ENCODE measurements around the gene SPNS3. TPM values are rescaled to one million over a fixed set of nuclear protein-coding genes. Genes with fewer than 3 reads are reported as not detected.
A peak's percentile ranks its signal among the peaks of the same experiment; 100 is the strongest.

The SPNS3 gene
- total RNA-seq, 3 donors from 2014 or later (not counting 1 experiment from before 2014, with no cell fraction given) = 1.2 to 2.1 (median 1.9) TPM

- intact Hi-C loops (cut with micrococcal nuclease) = no loop called here
- Histone ChIP-seq H3K27me3 (ENCODE audit: control insufficient read depth, insufficient read depth, low read length) (no peaks in the 10 kb centered on the region), H3K36me3 (ENCODE audit: control insufficient read depth, insufficient read depth, low read length) (no peaks in the 10 kb centered on the region), H3K4me3 (ENCODE audit: low read length) (no peak overlapping the region), H3K9me3 (ENCODE audit: control insufficient read depth, insufficient read depth, low read length) (no peaks in the 10 kb centered on the region), H3K4me1 (ENCODE audit: control insufficient read depth, insufficient read depth, low read length) (peaks cover 8% of the 10 kb centered on the region), H3K27ac (ENCODE audit: low read length) (no peak overlapping the region)
- no peak for ATAC-seq
- no peaks in the 10 kb centered on the region for H3K36me3 Mint-ChIP-seq
- DNase-seq = no peak
- H3K9me3 Mint-ChIP-seq = no peaks in the 10 kb centered on the region
- H3K4me3 Mint-ChIP-seq = no peak overlapping the region
- H3K4me1 Mint-ChIP-seq = peaks cover 0 to 5% of the 10 kb centered on the region in 2 donors
- no peak for TF ChIP-seq CTCF (IDR thresholded peaks at IDR 0.05)
- H3K27ac Mint-ChIP-seq = no peak overlapping the region
- WGBS (ENCODE audit: insufficient coverage) = 81% methylated on average over 30 of the region's 30 CpGs
- peaks cover 0 to 10% of the 10 kb centered on the region in 2 donors for H3K27me3 Mint-ChIP-seq (ENCODE audit: low read depth in 2 of 2)
Measured at GRCh38 chr17:4530799-4531730, 97.3 kb downstream of the SPNS3 start.

- Mint-ChIP-seq H3K27me3 (ENCODE audit: low read depth in 2 of 2) (peaks cover 0 to 10% of the 10 kb centered on the region in 2 donors), H3K36me3 (no peaks in the 10 kb centered on the region), H3K9me3 (no peaks in the 10 kb centered on the region), H3K4me1 (peaks cover 0 to 5% of the 10 kb centered on the region in 2 donors), H3K27ac (no peak overlapping the region), H3K4me3 (no peak overlapping the region)
- no peaks in the 10 kb centered on the region for H3K9me3 ChIP-seq (ENCODE audit: control insufficient read depth, insufficient read depth, low read length)
- peaks cover 8% of the 10 kb centered on the region for H3K4me1 ChIP-seq (ENCODE audit: control insufficient read depth, insufficient read depth, low read length)
- DNase-seq (no peak), ATAC-seq (no peak)
- no peaks in the 10 kb centered on the region for H3K27me3 ChIP-seq (ENCODE audit: control insufficient read depth, insufficient read depth, low read length)
- H3K36me3 ChIP-seq (ENCODE audit: control insufficient read depth, insufficient read depth, low read length) = no peaks in the 10 kb centered on the region
- 91% methylated on average over 17 of the region's 17 CpGs for WGBS (ENCODE audit: insufficient coverage)
- TF ChIP-seq CTCF (IDR thresholded peaks at IDR 0.05) = no peak
- no peak overlapping the region for H3K4me3 ChIP-seq (ENCODE audit: low read length)
- intact Hi-C loops (cut with micrococcal nuclease) = no loop called here
- no peak overlapping the region for H3K27ac ChIP-seq (ENCODE audit: low read length)
Measured at GRCh38 chr17:4531988-4532736, 98.4 kb downstream of the SPNS3 start.

GRCh38 chr17:4532860-4533522 lies 99.3 kb downstream of the SPNS3 start:
- intact Hi-C loops (cut with micrococcal nuclease) = no loop called here
- DNase-seq (no peak), ATAC-seq (no peak)
- peaks cover 0 to 10% of the 10 kb centered on the region in 2 donors for H3K27me3 Mint-ChIP-seq (ENCODE audit: low read depth in 2 of 2)
- no peak overlapping the region for H3K4me3 Mint-ChIP-seq
- Histone ChIP-seq H3K36me3 (ENCODE audit: control insufficient read depth, insufficient read depth, low read length) (no peaks in the 10 kb centered on the region), H3K4me1 (ENCODE audit: control insufficient read depth, insufficient read depth, low read length) (peaks cover 8% of the 10 kb centered on the region), H3K27ac (ENCODE audit: low read length) (no peak overlapping the region), H3K9me3 (ENCODE audit: control insufficient read depth, insufficient read depth, low read length) (no peaks in the 10 kb centered on the region), H3K4me3 (ENCODE audit: low read length) (no peak overlapping the region), H3K27me3 (ENCODE audit: control insufficient read depth, insufficient read depth, low read length) (no peaks in the 10 kb centered on the region)
- 86% methylated on average over 33 of the region's 33 CpGs for WGBS (ENCODE audit: insufficient coverage)
- H3K27ac Mint-ChIP-seq = peak overlapping the region in 1 of 2 donors; percentile 40
- H3K9me3 Mint-ChIP-seq = no peaks in the 10 kb centered on the region
- peaks cover 0 to 5% of the 10 kb centered on the region in 2 donors for H3K4me1 Mint-ChIP-seq
- TF ChIP-seq CTCF (IDR thresholded peaks at IDR 0.05) = no peak
- no peaks in the 10 kb centered on the region for H3K36me3 Mint-ChIP-seq

Data from natural killer cell (primary cell).